Measurements from ENCODE around the gene SCN2A. TPM values are rescaled to one million over a fixed set of nuclear protein-coding genes. Genes with fewer than 3 reads are reported as not detected.

The SCN2A gene
- total and polyA plus RNA-seq, 2 donors (not counting 1 experiment from before 2014, with no cell fraction given), result 0.22 to 0.24 TPM

- Histone ChIP-seq H3K9ac (ENCODE audit: low read length) (no peak overlapping the region), H3K4me1 (ENCODE audit: control insufficient read depth in 2 of 2, insufficient read depth in 2 of 2, low read length in 2 of 2) (peaks cover 4 to 9% of the 10 kb centered on the region in 2 donors), H3K27ac (ENCODE audit: low read length in 2 of 2) (no peak overlapping the region), H3K36me3 (replicated peaks in 1 of 2; ENCODE audit: control extremely low read depth in 1 of 2, control insufficient read depth in 1 of 2, extremely low read depth in 1 of 2, insufficient read depth in 2 of 2, low read length in 1 of 2) (no peaks in the 10 kb centered on the region), H3K27me3 (replicated peaks in 1 of 4; ENCODE audit: control extremely low read depth in 1 of 4, control insufficient read depth in 3 of 4, insufficient read depth in 4 of 4, low read length in 3 of 4) (no peaks in the 10 kb centered on the region), H4K20me1 (ENCODE audit: control insufficient read depth, insufficient read depth, low read length, poor library complexity, severe bottlenecking) (no peaks in the 10 kb centered on the region), H2AFZ (ENCODE audit: insufficient read depth, low read depth, low read length, poor library complexity, severe bottlenecking) (no peak overlapping the region), H3K9me3 (ENCODE audit: control extremely low read depth in 1 of 3, control insufficient read depth in 2 of 3, insufficient read depth in 1 of 3, low read length in 2 of 3) (peaks cover 0 to 5% (median 1%) of the 10 kb centered on the region in 3 donors), H3K79me2 (ENCODE audit: control insufficient read depth, insufficient read depth, low read length) (no peaks in the 10 kb centered on the region), H3K4me2 (replicated peaks; ENCODE audit: low read depth, low read length, poor library complexity, severe bottlenecking) (no peak overlapping the region), H3K4me3 (ENCODE audit: control extremely low read depth in 1 of 5, extremely low read depth in 1 of 5, insufficient read depth in 1 of 5, low read depth in 2 of 5, low read length in 4 of 5) (no peak overlapping the region)
- WGBS (ENCODE audit: insufficient coverage), result 86% methylated on average over 5 of the region's 5 CpGs
- Mint-ChIP-seq H3K4me3 (no peak overlapping the region), H3K4me1 (peaks cover 9% of the 10 kb centered on the region), H3K27ac (no peak overlapping the region), H3K27me3 (no peaks in the 10 kb centered on the region), H3K9me3 (ENCODE audit: insufficient read depth) (no peaks in the 10 kb centered on the region)
- ChIA-PET CTCF (no interaction called here), POLR2A (no interaction called here)
- no peak for DNase-seq
- ATAC-seq (ENCODE audit: low read depth), result no peak
- TF ChIP-seq, protein P1, sequence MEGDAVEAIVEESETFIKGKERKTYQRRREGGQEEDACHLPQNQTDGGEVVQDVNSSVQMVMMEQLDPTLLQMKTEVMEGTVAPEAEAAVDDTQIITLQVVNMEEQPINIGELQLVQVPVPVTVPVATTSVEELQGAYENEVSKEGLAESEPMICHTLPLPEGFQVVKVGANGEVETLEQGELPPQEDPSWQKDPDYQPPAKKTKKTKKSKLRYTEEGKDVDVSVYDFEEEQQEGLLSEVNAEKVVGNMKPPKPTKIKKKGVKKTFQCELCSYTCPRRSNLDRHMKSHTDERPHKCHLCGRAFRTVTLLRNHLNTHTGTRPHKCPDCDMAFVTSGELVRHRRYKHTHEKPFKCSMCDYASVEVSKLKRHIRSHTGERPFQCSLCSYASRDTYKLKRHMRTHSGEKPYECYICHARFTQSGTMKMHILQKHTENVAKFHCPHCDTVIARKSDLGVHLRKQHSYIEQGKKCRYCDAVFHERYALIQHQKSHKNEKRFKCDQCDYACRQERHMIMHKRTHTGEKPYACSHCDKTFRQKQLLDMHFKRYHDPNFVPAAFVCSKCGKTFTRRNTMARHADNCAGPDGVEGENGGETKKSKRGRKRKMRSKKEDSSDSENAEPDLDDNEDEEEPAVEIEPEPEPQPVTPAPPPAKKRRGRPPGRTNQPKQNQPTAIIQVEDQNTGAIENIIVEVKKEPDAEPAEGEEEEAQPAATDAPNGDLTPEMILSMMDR (IDR thresholded peaks at IDR 0.05), result no peak
- TF ChIP-seq EZH2 (IDR thresholded peaks at IDR 0.05; ENCODE audit: borderline replicate concordance, insufficient read depth, low read depth, low read length, poor library complexity, severe bottlenecking), result no peak
- intact Hi-C loops (cut with micrococcal nuclease), result no loop called here
These were observed 35.5 kb downstream of the SCN2A start for GRCh38 chr2:165274698-165275097.

DNA sequence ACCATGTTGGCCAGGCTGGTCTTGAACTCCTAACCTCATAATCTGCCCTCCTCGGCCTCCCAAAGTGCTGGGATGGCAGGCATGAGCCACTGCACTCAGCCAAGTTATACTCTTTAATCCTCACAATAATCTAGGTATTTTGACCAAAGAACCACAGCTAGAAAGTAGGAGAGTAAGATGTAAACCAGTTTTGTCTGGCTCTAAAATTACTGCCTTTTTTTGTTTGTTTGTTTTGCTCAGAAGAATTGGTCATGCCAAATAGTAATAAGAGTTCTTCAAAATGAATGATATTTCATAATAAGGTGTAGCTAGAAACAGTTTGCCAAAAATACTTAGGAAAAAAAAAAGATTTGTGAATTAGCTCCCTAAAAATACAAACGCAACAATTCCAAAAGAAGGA lies 36.7 kb downstream of the SCN2A start:
- Histone ChIP-seq H3K36me3 (replicated peaks in 1 of 2; ENCODE audit: control extremely low read depth in 1 of 2, control insufficient read depth in 1 of 2, extremely low read depth in 1 of 2, insufficient read depth in 2 of 2, low read length in 1 of 2) (no peaks in the 10 kb centered on the region), H4K20me1 (ENCODE audit: control insufficient read depth, insufficient read depth, low read length, poor library complexity, severe bottlenecking) (no peaks in the 10 kb centered on the region), H3K9ac (ENCODE audit: low read length) (no peak overlapping the region), H3K9me3 (ENCODE audit: control extremely low read depth in 1 of 3, control insufficient read depth in 2 of 3, insufficient read depth in 1 of 3, low read length in 2 of 3) (peaks cover 0 to 7% (median 1%) of the 10 kb centered on the region in 3 donors), H3K4me1 (ENCODE audit: control insufficient read depth in 2 of 2, insufficient read depth in 2 of 2, low read length in 2 of 2) (peaks cover 4 to 9% of the 10 kb centered on the region in 2 donors), H3K27ac (ENCODE audit: low read length in 2 of 2) (no peak overlapping the region), H3K27me3 (replicated peaks in 1 of 4; ENCODE audit: control extremely low read depth in 1 of 4, control insufficient read depth in 3 of 4, insufficient read depth in 4 of 4, low read length in 3 of 4) (no peaks in the 10 kb centered on the region), H3K4me3 (ENCODE audit: control extremely low read depth in 1 of 5, extremely low read depth in 1 of 5, insufficient read depth in 1 of 5, low read depth in 2 of 5, low read length in 4 of 5) (no peak overlapping the region), H3K79me2 (ENCODE audit: control insufficient read depth, insufficient read depth, low read length) (no peaks in the 10 kb centered on the region), H2AFZ (ENCODE audit: insufficient read depth, low read depth, low read length, poor library complexity, severe bottlenecking) (no peak overlapping the region), H3K4me2 (replicated peaks; ENCODE audit: low read depth, low read length, poor library complexity, severe bottlenecking) (no peak overlapping the region)
- Mint-ChIP-seq H3K27ac (no peak overlapping the region), H3K9me3 (ENCODE audit: insufficient read depth) (no peaks in the 10 kb centered on the region), H3K4me3 (no peak overlapping the region), H3K4me1 (peaks cover 9% of the 10 kb centered on the region), H3K27me3 (no peaks in the 10 kb centered on the region)
- no peak for ATAC-seq (ENCODE audit: low read depth)
- DNase-seq, result no peak
- TF ChIP-seq EZH2 (IDR thresholded peaks at IDR 0.05; ENCODE audit: borderline replicate concordance, insufficient read depth, low read depth, low read length, poor library complexity, severe bottlenecking), result no peak
- TF ChIP-seq, protein P1 (IDR thresholded peaks at IDR 0.05), result no peak
- WGBS (ENCODE audit: insufficient coverage), result no CpG with 5 or more reads among the region's 2 CpGs
- ChIA-PET POLR2A (no interaction called here), CTCF (no interaction called here)
- intact Hi-C loops (cut with micrococcal nuclease), result no loop called here
